T-helper 17 cell (primary cell): Measurements from ENCODE around the gene FTCD. TPM values are rescaled to one million over a fixed set of nuclear protein-coding genes. Genes with fewer than 3 reads are reported as not detected.

Experiments used
- ATAC-seq: fragments of 150-1000 bp; cut with Tn5 transposase; 2 replicates; pipeline ENCODE4 v1.10.0; 2021; ENCODE audit warnings: mild to moderate bottlenecking, moderate library complexity
- DNase-seq, 3 donors: peaks; one replicate each; pipeline versions ENCODE4 v3.0.0 to v3.0.0-alpha.2; 2020 to 2021
- H3K9me3 ChIP-seq: one replicate; pipeline ENCODE4 v1.7.0; 2013; ENCODE audit warnings: low read length, mild to moderate bottlenecking; ENCODE audit not compliant: control insufficient read depth, poor library complexity, severe bottlenecking
- H3K27ac Mint-ChIP-seq: one replicate; pipeline ENCODE4 v1.8.0; 2022; ENCODE audit warnings: mild to moderate bottlenecking, moderate library complexity, mixed read lengths
- H3K27me3 Mint-ChIP-seq: one replicate; pipeline ENCODE4 v1.8.0; 2022; ENCODE audit warnings: mixed read lengths
- H3K36me3 Mint-ChIP-seq: one replicate; pipeline ENCODE4 v1.8.0; 2022; ENCODE audit warnings: low read depth, mixed read lengths
- H3K4me1 Mint-ChIP-seq: one replicate; pipeline ENCODE4 v1.8.0; 2022; ENCODE audit warnings: mild to moderate bottlenecking, mixed read lengths
- H3K4me3 Mint-ChIP-seq: one replicate; pipeline ENCODE4 v1.8.0; 2022; ENCODE audit warnings: mild to moderate bottlenecking, moderate library complexity, mixed read lengths
- total RNA-seq, 4 donors: library from RNA in 2 of 4; stranded (reverse) in 2 of 4; gene quantifications; one replicate each; pipeline ENCODE4 v1.2.3 and lab custom pipeline; 2022 to 2026

The FTCD gene
- total RNA-seq, 2 donors from 2014 or later: 1.1 TPM; not detected in 1

GRCh38 chr21:46157987-46158451 is 2.6 kb upstream of the FTCD start:
- no peak for DNase-seq
- no peak overlapping the region for H3K4me3 Mint-ChIP-seq
- peaks cover 5% of the 10 kb centered on the region for H3K27me3 Mint-ChIP-seq

GRCh38 chr21:46157396-46157986 is 2.1 kb upstream of the FTCD start:
- DNase-seq (no peak), ATAC-seq (no peak)
- Mint-ChIP-seq H3K36me3 (no peaks in the 10 kb centered on the region), H3K27ac (peak overlapping the region; percentile 47), H3K4me1 (no peaks in the 10 kb centered on the region), H3K27me3 (peaks cover under 1% of the 10 kb centered on the region), H3K4me3 (no peak overlapping the region)
- no peaks in the 10 kb centered on the region for H3K9me3 ChIP-seq

More at GRCh38 chr21:46157987-46158451, 2.6 kb upstream of the FTCD start:
- Mint-ChIP-seq H3K36me3 (peaks cover 3% of the 10 kb centered on the region), H3K27ac (no peak overlapping the region), H3K4me1 (no peaks in the 10 kb centered on the region)
- no peak for ATAC-seq
- no peaks in the 10 kb centered on the region for H3K9me3 ChIP-seq

GRCh38 chr21:46156678-46157077 is 1.3 kb upstream of the FTCD start:
- DNase-seq: no peak
- Mint-ChIP-seq H3K27ac (peak overlapping the region; percentile 47), H3K4me3 (no peak overlapping the region), H3K36me3 (no peaks in the 10 kb centered on the region), H3K27me3 (no peaks in the 10 kb centered on the region), H3K4me1 (no peaks in the 10 kb centered on the region)
- H3K9me3 ChIP-seq: no peaks in the 10 kb centered on the region
- no peak for ATAC-seq

- Mint-ChIP-seq H3K4me3 (no peak overlapping the region), H3K27ac (no peak overlapping the region)
These were observed 933 bp upstream of the FTCD start for GRCh38 chr21:46156378-46156645.

GRCh38 chr21:46154955-46155513 is 345 bp downstream of the FTCD start:
- no peaks in the 10 kb centered on the region for H3K9me3 ChIP-seq
- no peak overlapping the region for H3K27ac Mint-ChIP-seq
- H3K27me3 Mint-ChIP-seq: no peaks in the 10 kb centered on the region
- H3K4me3 Mint-ChIP-seq: no peak overlapping the region
- no peak for DNase-seq
- no peak for ATAC-seq
- no peaks in the 10 kb centered on the region for H3K36me3 Mint-ChIP-seq
- H3K4me1 Mint-ChIP-seq: no peaks in the 10 kb centered on the region

More at GRCh38 chr21:46156378-46156645, 933 bp upstream of the FTCD start:
- DNase-seq: no peak
- ATAC-seq: no peak
- Mint-ChIP-seq H3K4me1 (no peaks in the 10 kb centered on the region), H3K27me3 (no peaks in the 10 kb centered on the region), H3K36me3 (no peaks in the 10 kb centered on the region)
- no peaks in the 10 kb centered on the region for H3K9me3 ChIP-seq

- H3K9me3 ChIP-seq: no peaks in the 10 kb centered on the region
- no peaks in the 10 kb centered on the region for H3K4me1 Mint-ChIP-seq
- H3K27ac Mint-ChIP-seq: no peak overlapping the region
- H3K4me3 Mint-ChIP-seq: no peak overlapping the region
- ATAC-seq (no peak), DNase-seq (no peak)
- no peaks in the 10 kb centered on the region for H3K36me3 Mint-ChIP-seq
- no peaks in the 10 kb centered on the region for H3K27me3 Mint-ChIP-seq
These were observed 1.0 kb downstream of the FTCD start for GRCh38 chr21:46154155-46154954.

- H3K4me3 Mint-ChIP-seq: peak overlapping the region; percentile 25
- H3K4me1 Mint-ChIP-seq: no peaks in the 10 kb centered on the region
- DNase-seq (peak in 1 of 3 donors; percentile 26), ATAC-seq (peak; percentile 57)
- H3K36me3 Mint-ChIP-seq: no peaks in the 10 kb centered on the region
- no peaks in the 10 kb centered on the region for H3K9me3 ChIP-seq
- H3K27me3 Mint-ChIP-seq: no peaks in the 10 kb centered on the region
- no peak overlapping the region for H3K27ac Mint-ChIP-seq
These were observed 1.9 kb downstream of the FTCD start for GRCh38 chr21:46153247-46154154.

GRCh38 chr21:46152927-46153246 is 2.5 kb downstream of the FTCD start:
- Mint-ChIP-seq H3K36me3 (no peaks in the 10 kb centered on the region), H3K27ac (no peak overlapping the region), H3K4me1 (no peaks in the 10 kb centered on the region), H3K4me3 (no peak overlapping the region), H3K27me3 (no peaks in the 10 kb centered on the region)
- peak; percentile 16 for ATAC-seq
- DNase-seq: no peak
- H3K9me3 ChIP-seq: no peaks in the 10 kb centered on the region

- no peak for ATAC-seq
- Mint-ChIP-seq H3K4me1 (no peaks in the 10 kb centered on the region), H3K4me3 (no peak overlapping the region), H3K27ac (no peak overlapping the region), H3K36me3 (no peaks in the 10 kb centered on the region), H3K27me3 (no peaks in the 10 kb centered on the region)
- H3K9me3 ChIP-seq: no peaks in the 10 kb centered on the region
- DNase-seq: no peak
These were observed 3.1 kb downstream of the FTCD start for GRCh38 chr21:46151989-46152926.

- no peaks in the 10 kb centered on the region for H3K4me1 Mint-ChIP-seq
- H3K27ac Mint-ChIP-seq: no peak overlapping the region
- ATAC-seq: no peak
- H3K36me3 Mint-ChIP-seq: no peaks in the 10 kb centered on the region
- no peaks in the 10 kb centered on the region for H3K27me3 Mint-ChIP-seq
- no peaks in the 10 kb centered on the region for H3K9me3 ChIP-seq
- no peak for DNase-seq
- H3K4me3 Mint-ChIP-seq: no peak overlapping the region
These were observed 4.0 kb downstream of the FTCD start for GRCh38 chr21:46151261-46151988.

- peak in 1 of 3 donors; percentile 6 for DNase-seq
- Mint-ChIP-seq H3K36me3 (no peaks in the 10 kb centered on the region), H3K4me3 (no peak overlapping the region), H3K27ac (no peak overlapping the region), H3K27me3 (no peaks in the 10 kb centered on the region), H3K4me1 (no peaks in the 10 kb centered on the region)
- ATAC-seq: no peak
- H3K9me3 ChIP-seq: no peaks in the 10 kb centered on the region
These were observed 4.8 kb downstream of the FTCD start for GRCh38 chr21:46150491-46151121.
